Measurements from ENCODE around the gene CSF3. TPM values are rescaled to one million over a fixed set of nuclear protein-coding genes. Genes with fewer than 3 reads are reported as not detected.

The CSF3 gene
- total and polyA plus RNA-seq, 2 of the 4 experiments (the other 2 are of a cell fraction): not detected

- WGBS, 2 experiments (ENCODE audit: extremely low coverage in 2 of 2, insufficient read length in 1 of 2): 100% methylated on average over 2 of the region's 6 CpGs; no CpG with 5 or more reads in 1 of the 2 experiments
- Histone ChIP-seq H4K20me1 (ENCODE audit: insufficient read depth, low read length) (peaks cover 6% of the 10 kb centered on the region; the same call in 1 of the 2 replicates), H3K79me1 (ENCODE audit: low read depth in 1 of 2, low read length in 2 of 2) (peaks cover 0 to 8% of the 10 kb centered on the region in 2 experiments; a peak in 3 of 4 replicates), H3K4me3 (ENCODE audit: insufficient read depth, low read depth, low read length) (no peak overlapping the region), H3K23ac (ENCODE audit: low read depth, low read length) (no peak overlapping the region), H3K18ac (ENCODE audit: low read depth, low read length) (no peak overlapping the region), H3K9me1 (ENCODE audit: insufficient read depth, low read length) (no peaks in the 10 kb centered on the region), H4K91ac (ENCODE audit: insufficient read depth, low read depth, low read length) (no peak overlapping the region), H4K5ac (ENCODE audit: low read depth, low read length) (no peak overlapping the region), H3K4me1 (ENCODE audit: control insufficient read depth, insufficient read depth, low read length) (no peaks in the 10 kb centered on the region), H3K27ac (ENCODE audit: insufficient read depth, low read length) (no peak overlapping the region), H3K9me3 (ENCODE audit: control insufficient read depth, insufficient read depth, low read length) (no peaks in the 10 kb centered on the region), H2AK9ac (replicated peaks; ENCODE audit: low read depth, low read length, poor library complexity) (no peak overlapping the region), H2AK5ac (ENCODE audit: low read depth, low read length) (no peak overlapping the region), H2BK5ac (ENCODE audit: low read depth, low read length, poor library complexity, severe bottlenecking) (no peak overlapping the region), H2BK120ac (ENCODE audit: low read depth, low read length) (no peak overlapping the region), H3K27me3 (ENCODE audit: control insufficient read depth, insufficient read depth, low read length) (no peaks in the 10 kb centered on the region), H4K8ac (ENCODE audit: low read depth in 2 of 2, low read length in 2 of 2) (no peak overlapping the region), H3K4ac (ENCODE audit: low read depth, low read length) (no peak overlapping the region), H3K14ac (replicated peaks; ENCODE audit: low read depth, low read length) (no peak overlapping the region), H2BK15ac (ENCODE audit: low read depth, low read length) (no peak overlapping the region), H2AFZ (replicated peaks; ENCODE audit: low read length, poor library complexity) (no peak overlapping the region), H3K36me3 (ENCODE audit: control insufficient read depth, insufficient read depth, low read length) (peaks cover 71% of the 10 kb centered on the region), H3K9ac (ENCODE audit: low read depth, low read length) (no peak overlapping the region), H3K56ac (ENCODE audit: extremely low read depth, insufficient read depth, low read length) (no peak overlapping the region), H2BK20ac (ENCODE audit: low read depth, low read length) (no peak overlapping the region), H3K4me2 (ENCODE audit: low read depth, low read length) (no peak overlapping the region)
- no peak for TF ChIP-seq ELK1 (IDR thresholded peaks at IDR 0.05; ENCODE audit: borderline replicate concordance, low read depth, low read length)
- TF ChIP-seq RCOR1 (IDR thresholded peaks at IDR 0.05; ENCODE audit: insufficient replicate concordance, low read length): no peak
- TF ChIP-seq RAD21 (IDR thresholded peaks at IDR 0.05; ENCODE audit: low read length): no peak
- TF ChIP-seq MAZ (IDR thresholded peaks at IDR 0.05; ENCODE audit: borderline replicate concordance, low read depth, low read length): no peak
- no peak for TF ChIP-seq BHLHE40 (IDR thresholded peaks at IDR 0.05; ENCODE audit: low read depth, low read length)
- TF ChIP-seq CHD1 (IDR thresholded peaks at IDR 0.05; ENCODE audit: low read depth, low read length): no peak
- no peak for TF ChIP-seq CTCF (conservative IDR thresholded peaks at IDR 0.05; ENCODE audit: low read depth, low read length)
- no peak for TF ChIP-seq MAFK (IDR thresholded peaks at IDR 0.05; ENCODE audit: low read depth, low read length)
- TF ChIP-seq SMC3 (IDR thresholded peaks at IDR 0.05; ENCODE audit: low read depth, low read length): no peak
- TF ChIP-seq CEBPB (IDR thresholded peaks at IDR 0.05; ENCODE audit: low read depth, low read length): no peak
- no peak for TF ChIP-seq POLR2A (IDR thresholded peaks at IDR 0.05; ENCODE audit: low read depth, low read length)
- TF ChIP-seq USF2 (IDR thresholded peaks at IDR 0.05; ENCODE audit: low read depth, low read length): no peak
- no peak for TF ChIP-seq FOS (IDR thresholded peaks at IDR 0.05; ENCODE audit: low read depth, low read length)
- TF ChIP-seq RFX5 (IDR thresholded peaks at IDR 0.05; ENCODE audit: low read depth, low read length): no peak
- ChIA-PET POLR2A (ENCODE audit: unreplicated experiment) (no interaction called here), CTCF (no interaction called here)
- intact Hi-C loops (cut with micrococcal nuclease) (no loop called here), dilution Hi-C loops (cut with HindIII; ENCODE audit: low sequenced_read_pairs, unreplicated experiment) (no loop called here), in situ Hi-C loops (cut with MboI; ENCODE audit: low sequenced_read_pairs) (no loop called here)
- ATAC-seq (ENCODE audit: low read depth): no peak
- no peak for DNase-seq
- BruUV-seq (replicated peaks): no TSS peak
Observed at GRCh38 chr17:39995438-39995837, 19.8 kb upstream of the CSF3 start.
